SK-N-MC (cell line): ENCODE measurements around the gene CYSTM1.

ENCODE experiments used
- EZH2 ChIP-seq: fragments of 200-600 bp; sonication (generic); IDR thresholded peaks from one replicate; pipeline ENCODE4 v1.6.1; 2017; ENCODE audit warnings: antibody characterized with exemption
- POLR2AphosphoS5 ChIP-seq: IDR thresholded peaks from 2 replicates; pipeline ENCODE4 v1.6.1; 2012; ENCODE audit warnings: mild to moderate bottlenecking, low read depth, low read length, borderline replicate concordance

DNA sequence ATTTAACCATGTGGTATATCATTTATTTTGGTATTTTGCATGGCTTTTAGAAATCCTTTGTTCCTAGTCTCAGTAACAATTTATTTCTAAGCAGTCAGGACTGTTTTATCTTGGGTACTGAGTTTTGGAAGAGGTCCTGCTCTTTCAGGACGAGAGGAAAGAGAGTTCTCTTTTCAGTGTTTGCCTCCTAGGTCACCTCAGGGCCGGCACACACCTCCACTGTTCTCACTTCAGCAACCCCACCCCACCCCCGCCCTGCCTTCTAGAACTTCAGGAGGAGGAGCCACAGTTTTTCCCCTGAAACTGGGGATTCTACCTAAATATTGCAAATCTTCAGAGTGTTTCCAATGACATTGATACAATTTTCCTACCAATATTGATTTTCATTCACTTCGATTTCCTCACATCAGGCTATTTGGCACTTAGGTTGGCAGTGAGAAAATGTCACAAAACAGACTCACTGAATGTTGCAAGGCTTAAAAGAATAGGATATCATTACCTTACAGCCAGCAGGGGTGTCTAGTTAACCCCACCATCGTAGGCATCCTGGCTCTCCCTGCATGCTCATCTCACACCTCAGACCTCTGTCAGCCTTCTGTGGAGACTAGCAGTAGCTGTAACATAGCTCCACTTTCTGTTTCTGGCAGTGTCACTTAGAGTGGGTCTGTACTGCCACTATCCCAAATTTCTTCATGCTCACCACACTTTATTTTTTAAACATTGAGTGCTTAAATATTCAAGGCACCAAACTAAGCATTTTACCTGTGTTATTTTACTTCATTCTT is 43.8 kb upstream of the CYSTM1 start:
- TF ChIP-seq EZH2 (no peak), POLR2AphosphoS5 (no peak)
